Measurements from ENCODE around the gene CPXM2. TPM values are rescaled to one million over a fixed set of nuclear protein-coding genes. Genes with fewer than 3 reads are reported as not detected.

The CPXM2 gene
- total RNA-seq, 1 donor from 2014 or later, result 15.0 TPM

DNA sequence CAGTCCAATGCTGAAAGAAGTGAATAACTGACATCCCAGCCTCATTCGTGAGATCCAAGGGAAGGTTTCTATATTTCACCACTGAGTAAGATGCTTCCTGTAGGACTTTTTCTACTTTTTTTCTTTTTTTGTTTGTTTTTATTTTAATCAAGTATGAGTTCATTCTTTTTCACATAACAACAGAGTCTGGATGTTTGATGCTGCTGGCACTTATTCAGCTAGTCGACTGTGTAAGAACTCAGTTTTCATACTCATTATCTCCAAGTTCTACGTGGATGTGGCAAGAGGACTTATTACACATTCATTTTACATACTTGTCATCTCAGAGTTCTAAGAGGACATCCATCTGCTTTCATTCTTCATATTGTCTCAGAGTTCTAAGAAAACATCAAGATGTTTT, 86.9 kb downstream of the CPXM2 start:
- TF ChIP-seq, protein P1, sequence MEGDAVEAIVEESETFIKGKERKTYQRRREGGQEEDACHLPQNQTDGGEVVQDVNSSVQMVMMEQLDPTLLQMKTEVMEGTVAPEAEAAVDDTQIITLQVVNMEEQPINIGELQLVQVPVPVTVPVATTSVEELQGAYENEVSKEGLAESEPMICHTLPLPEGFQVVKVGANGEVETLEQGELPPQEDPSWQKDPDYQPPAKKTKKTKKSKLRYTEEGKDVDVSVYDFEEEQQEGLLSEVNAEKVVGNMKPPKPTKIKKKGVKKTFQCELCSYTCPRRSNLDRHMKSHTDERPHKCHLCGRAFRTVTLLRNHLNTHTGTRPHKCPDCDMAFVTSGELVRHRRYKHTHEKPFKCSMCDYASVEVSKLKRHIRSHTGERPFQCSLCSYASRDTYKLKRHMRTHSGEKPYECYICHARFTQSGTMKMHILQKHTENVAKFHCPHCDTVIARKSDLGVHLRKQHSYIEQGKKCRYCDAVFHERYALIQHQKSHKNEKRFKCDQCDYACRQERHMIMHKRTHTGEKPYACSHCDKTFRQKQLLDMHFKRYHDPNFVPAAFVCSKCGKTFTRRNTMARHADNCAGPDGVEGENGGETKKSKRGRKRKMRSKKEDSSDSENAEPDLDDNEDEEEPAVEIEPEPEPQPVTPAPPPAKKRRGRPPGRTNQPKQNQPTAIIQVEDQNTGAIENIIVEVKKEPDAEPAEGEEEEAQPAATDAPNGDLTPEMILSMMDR (conservative IDR thresholded peaks at IDR 0.05), result no peak
- Mint-ChIP-seq H3K27ac (peak overlapping the region; percentile 52), H3K9me3 (no peaks in the 10 kb centered on the region), H3K27me3 (peaks cover 12% of the 10 kb centered on the region), H3K4me3 (no peak overlapping the region), H3K4me1 (ENCODE audit: unreplicated experiment) (peaks cover 11% of the 10 kb centered on the region), H3K36me3 (no peaks in the 10 kb centered on the region)
- no peak for DNase-seq (ENCODE audit: extremely low spot score, unreplicated experiment)

DNA sequence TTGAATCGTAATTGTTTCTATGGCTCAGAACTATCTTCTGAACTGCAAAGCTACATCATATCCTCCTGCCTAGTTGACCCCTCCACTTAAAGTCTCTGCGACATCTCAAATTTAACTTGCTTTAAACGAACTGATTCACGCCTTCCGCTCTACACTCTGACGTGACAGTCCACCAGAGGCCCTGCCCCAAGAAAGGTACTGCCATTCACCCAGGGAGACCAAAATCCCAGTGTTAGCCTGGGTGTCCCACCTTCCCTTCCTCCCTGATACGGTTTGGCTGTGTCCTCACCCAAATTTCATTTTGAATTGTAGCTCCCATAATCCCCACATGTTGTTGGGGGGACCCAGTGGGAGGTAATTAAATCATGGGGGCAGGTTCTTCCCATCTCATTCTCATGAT, 90.8 kb downstream of the CPXM2 start:
- H3K36me3 Mint-ChIP-seq, result no peaks in the 10 kb centered on the region
- peak overlapping the region; percentile 37 for H3K4me3 Mint-ChIP-seq
- no peak for DNase-seq (ENCODE audit: extremely low spot score, unreplicated experiment)
- peaks cover 9% of the 10 kb centered on the region for H3K27me3 Mint-ChIP-seq
- H3K27ac Mint-ChIP-seq, result peak overlapping the region; percentile 85
- H3K4me1 Mint-ChIP-seq (ENCODE audit: unreplicated experiment), result peaks cover 11% of the 10 kb centered on the region
- TF ChIP-seq, protein P1 (conservative IDR thresholded peaks at IDR 0.05), result no peak
- H3K9me3 Mint-ChIP-seq, result no peaks in the 10 kb centered on the region

DNA sequence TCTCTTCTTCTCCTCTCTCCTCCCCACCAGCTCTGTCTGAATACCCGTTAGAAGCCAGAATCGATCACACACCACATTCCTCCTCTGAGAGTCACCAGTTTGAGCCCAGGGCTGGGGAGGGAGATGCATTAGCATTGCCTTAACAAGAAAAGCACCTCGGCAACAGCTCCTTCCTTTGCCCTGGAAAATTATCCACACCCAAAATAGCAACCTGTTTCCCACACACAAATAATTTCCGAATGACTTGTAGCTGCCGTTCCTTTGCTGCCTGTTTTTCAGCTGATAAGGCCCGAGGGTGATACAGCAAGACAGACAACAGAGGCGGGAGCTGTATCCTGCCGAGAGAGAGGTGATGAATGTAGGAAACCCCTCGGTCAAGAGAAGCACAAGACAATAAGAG, 91.3 kb downstream of the CPXM2 start:
- Mint-ChIP-seq H3K27me3 (peaks cover 9% of the 10 kb centered on the region), H3K9me3 (no peaks in the 10 kb centered on the region), H3K27ac (peak overlapping the region; percentile 85), H3K4me3 (peak overlapping the region; percentile 37), H3K36me3 (no peaks in the 10 kb centered on the region), H3K4me1 (ENCODE audit: unreplicated experiment) (peaks cover 11% of the 10 kb centered on the region)
- no peak for DNase-seq (ENCODE audit: extremely low spot score, unreplicated experiment)
- TF ChIP-seq, protein P1 (conservative IDR thresholded peaks at IDR 0.05), result no peak

DNA sequence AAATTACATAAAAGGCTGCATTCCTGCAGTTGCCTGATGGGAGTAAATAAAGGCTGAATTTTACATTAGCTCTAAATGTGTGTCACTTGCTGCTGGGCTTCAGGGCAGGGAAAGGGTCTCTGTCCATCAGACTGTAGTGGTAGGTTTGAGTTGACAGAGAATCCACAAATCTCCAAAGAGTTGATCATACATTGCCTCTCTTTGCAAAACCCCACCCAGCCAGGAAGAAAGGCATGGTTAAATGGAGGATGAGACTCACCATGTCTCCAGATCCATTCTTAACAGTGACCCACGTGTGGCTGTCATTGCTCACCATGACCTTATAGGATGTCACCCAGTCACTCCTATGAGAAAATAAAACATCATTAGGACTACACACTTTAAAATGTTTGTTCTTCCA, 92.8 kb downstream of the CPXM2 start:
- Mint-ChIP-seq H3K27ac (no peak overlapping the region), H3K27me3 (peaks cover 9% of the 10 kb centered on the region)
- TF ChIP-seq, protein P1 (conservative IDR thresholded peaks at IDR 0.05), result no peak

DNA sequence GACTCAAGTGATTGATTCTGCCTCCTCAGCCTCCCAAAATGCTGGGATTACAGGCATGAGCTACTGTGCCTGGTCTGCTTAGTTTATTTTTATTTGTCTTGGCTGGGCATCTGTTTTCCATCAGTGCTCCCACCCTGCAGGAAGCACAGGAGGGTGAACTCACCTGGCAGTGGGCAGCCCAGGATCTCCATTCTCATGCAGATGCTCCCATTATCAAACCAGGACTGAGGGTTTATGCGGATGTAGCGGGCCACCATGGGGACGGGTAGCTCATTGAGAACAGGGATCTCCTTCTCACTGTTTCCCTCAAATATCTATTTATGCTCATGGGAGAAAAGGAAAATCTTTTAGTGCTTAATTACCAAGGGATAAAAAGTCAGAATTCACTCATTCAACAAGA, 93.8 kb downstream of the CPXM2 start:
- no peaks in the 10 kb centered on the region for H3K36me3 Mint-ChIP-seq
- TF ChIP-seq, protein P1 (conservative IDR thresholded peaks at IDR 0.05), result no peak
- H3K27me3 Mint-ChIP-seq, result peaks cover 9% of the 10 kb centered on the region
- peaks cover 11% of the 10 kb centered on the region for H3K4me1 Mint-ChIP-seq (ENCODE audit: unreplicated experiment)
- H3K4me3 Mint-ChIP-seq, result no peak overlapping the region
- no peaks in the 10 kb centered on the region for H3K9me3 Mint-ChIP-seq
- H3K27ac Mint-ChIP-seq, result no peak overlapping the region
- DNase-seq (ENCODE audit: extremely low spot score, unreplicated experiment), result peak; percentile 7

More for the DNA sequence above, 92.8 kb downstream of the CPXM2 start:
- Mint-ChIP-seq H3K4me1 (ENCODE audit: unreplicated experiment) (peaks cover 11% of the 10 kb centered on the region), H3K9me3 (no peaks in the 10 kb centered on the region), H3K36me3 (no peaks in the 10 kb centered on the region), H3K4me3 (no peak overlapping the region)
- peak; percentile 11 for DNase-seq (ENCODE audit: extremely low spot score, unreplicated experiment)

DNA sequence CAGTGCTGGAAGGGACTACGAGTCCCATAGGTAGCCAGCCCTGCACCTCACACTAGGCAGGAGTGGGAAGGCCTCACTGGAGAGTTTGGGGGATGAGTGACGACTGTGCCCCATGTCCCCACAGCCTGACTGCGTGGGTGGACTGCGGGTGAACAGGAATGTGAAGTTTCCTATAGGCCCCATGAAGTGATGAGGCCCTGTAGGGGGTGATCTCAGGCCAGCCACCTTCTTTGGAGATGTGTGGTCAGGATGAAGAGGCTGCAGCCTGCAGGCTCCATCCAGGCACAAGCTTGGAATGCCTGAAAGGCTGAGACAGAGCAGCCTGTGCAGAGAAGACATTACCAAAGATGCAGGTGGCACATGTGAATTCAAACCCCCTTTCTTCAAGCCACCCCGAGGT, 94.9 kb downstream of the CPXM2 start:
- H3K27me3 Mint-ChIP-seq, result peaks cover 9% of the 10 kb centered on the region
- DNase-seq (ENCODE audit: extremely low spot score, unreplicated experiment), result peak; percentile 50
- H3K36me3 Mint-ChIP-seq, result no peaks in the 10 kb centered on the region
- no peaks in the 10 kb centered on the region for H3K9me3 Mint-ChIP-seq
- TF ChIP-seq, protein P1 (conservative IDR thresholded peaks at IDR 0.05), result no peak
- no peak overlapping the region for H3K4me3 Mint-ChIP-seq
- H3K27ac Mint-ChIP-seq, result no peak overlapping the region
- peaks cover 11% of the 10 kb centered on the region for H3K4me1 Mint-ChIP-seq (ENCODE audit: unreplicated experiment)
